Activated naive CD8-positive, alpha-beta T cell treated with anti-CD3 and anti-CD28 coated beads, Interleukin-2, amount 10 ng/mL, durations not matched to agents 7 days and 5 days (primary cell): Measurements from ENCODE around the gene KNSTRN. TPM values are rescaled to one million over a fixed set of nuclear protein-coding genes. Genes with fewer than 3 reads are reported as not detected.
A peak's percentile ranks its signal among the peaks of the same experiment; 100 is the strongest.

Source experiments
- ATAC-seq: fragments of 150-1000 bp; cut with Tn5 transposase; one replicate; pipeline ENCODE4 v1.10.0; 2021; ENCODE audit warnings: low read depth, moderate library complexity
- POLR2A ChIA-PET: fragments of 350-600 bp; sonication (Branson Sonifier 250); formaldehyde crosslinking; loops from one replicate; lab custom pipeline; 2021; ENCODE audit warnings: antibody characterized with exemption; lab: Charles Lee
- DNase-seq: peaks from one replicate; pipeline ENCODE4 v3.0.0; 2021
- H3K27ac Mint-ChIP-seq: one replicate; pipeline ENCODE4 v1.8.0; 2022; ENCODE audit warnings: mild to moderate bottlenecking, mixed read lengths
- H3K27me3 Mint-ChIP-seq: one replicate; pipeline ENCODE4 v1.8.0; 2022; ENCODE audit warnings: mild to moderate bottlenecking, moderate library complexity, mixed read lengths
- H3K36me3 Mint-ChIP-seq: one replicate; pipeline ENCODE4 v1.8.0; 2021; ENCODE audit warnings: mild to moderate bottlenecking, mixed read lengths
- H3K4me1 Mint-ChIP-seq: one replicate; pipeline ENCODE4 v1.8.0; 2021; ENCODE audit warnings: mixed read lengths
- H3K4me3 Mint-ChIP-seq: one replicate; pipeline ENCODE4 v1.8.0; 2022; ENCODE audit warnings: mild to moderate bottlenecking, moderate library complexity, mixed read lengths
- H3K9me3 Mint-ChIP-seq: one replicate; pipeline ENCODE4 v1.8.0; 2021; ENCODE audit warnings: mixed read lengths
- total RNA-seq, 2 experiments: library from RNA; stranded (reverse); gene quantifications; one replicate each; pipeline ENCODE4 v1.2.3, GENCODE V29; 2021

KNSTRN gene
- total RNA-seq, 2 experiments from 2014 or later = 47.0 to 49.5 TPM

DNA sequence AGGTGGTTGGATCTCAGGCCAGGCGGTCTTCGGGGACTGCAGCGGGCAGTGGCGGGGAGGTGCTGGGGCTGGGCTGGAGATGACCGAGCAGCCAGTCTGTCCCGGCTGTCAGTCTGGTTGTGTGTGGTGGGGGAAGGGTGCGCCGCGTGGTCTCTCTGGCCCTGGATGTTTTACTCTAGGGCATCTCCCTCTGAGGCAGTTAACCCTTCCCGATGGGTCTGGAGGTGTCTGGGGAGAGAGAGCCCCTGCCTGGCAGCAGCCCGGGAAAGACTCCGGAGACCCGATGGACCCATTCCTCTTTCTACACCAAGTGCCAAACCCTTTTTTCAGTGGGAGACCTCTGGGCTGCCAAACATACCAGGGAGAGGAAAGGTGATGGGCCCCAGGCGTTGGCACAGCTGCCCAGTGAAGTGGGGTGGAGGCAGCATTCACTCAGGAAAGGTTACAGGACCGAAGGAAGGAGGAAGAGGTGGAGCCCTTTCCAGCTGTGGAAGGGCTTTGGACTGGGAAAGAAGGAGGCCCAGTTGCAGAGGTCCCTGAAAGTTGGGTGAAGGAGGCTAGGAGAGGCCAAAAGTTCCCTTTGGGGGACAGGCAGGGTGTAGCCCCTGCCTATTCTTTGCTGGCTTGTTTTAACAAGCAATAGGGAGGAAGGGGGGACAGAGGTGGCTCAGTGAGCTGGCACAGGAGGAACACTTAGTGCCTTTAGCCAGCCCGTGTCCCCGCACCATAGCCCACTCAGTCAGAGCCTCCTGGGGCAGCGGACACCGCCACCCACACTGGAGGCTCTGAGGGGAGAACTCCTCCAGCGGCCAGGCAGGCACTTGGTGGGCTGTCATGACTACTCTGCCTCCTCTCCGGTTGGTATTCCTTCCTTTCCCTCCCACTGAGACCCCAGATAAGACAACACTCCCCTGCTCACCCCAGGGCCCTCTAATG, 55.5 kb downstream of the KNSTRN start:
- peaks cover 21% of the 10 kb centered on the region for H3K4me1 Mint-ChIP-seq
- DNase-seq (no peak), ATAC-seq (no peak)
- peaks cover 58% of the 10 kb centered on the region for H3K27me3 Mint-ChIP-seq
- H3K9me3 Mint-ChIP-seq = no peaks in the 10 kb centered on the region
- no peak overlapping the region for H3K4me3 Mint-ChIP-seq
- peaks cover 3% of the 10 kb centered on the region for H3K36me3 Mint-ChIP-seq
- POLR2A ChIA-PET = interaction anchor here (1.2 to 2.3 kb wide), 2 partner anchors 32 to 69 kb away, joined by 3 to 7 read pairs; partner anchors contain the start of gene CHST14
- no peak overlapping the region for H3K27ac Mint-ChIP-seq

- Mint-ChIP-seq H3K27me3 (peaks cover 58% of the 10 kb centered on the region), H3K27ac (no peak overlapping the region), H3K36me3 (peaks cover 3% of the 10 kb centered on the region), H3K4me1 (peaks cover 28% of the 10 kb centered on the region), H3K9me3 (no peaks in the 10 kb centered on the region), H3K4me3 (no peak overlapping the region)
- POLR2A ChIA-PET = interaction anchor here (1.2 to 4.9 kb wide), 3 partner anchors 14 to 70 kb away, joined by 3 to 72 read pairs (median 7); partner anchors contain the start of gene CHST14
- ATAC-seq = no peak
- DNase-seq = no peak
These were observed 56.2 kb downstream of the KNSTRN start for GRCh38 chr15:40438712-40439111.

- Mint-ChIP-seq H3K27ac (no peak overlapping the region), H3K4me1 (peaks cover 33% of the 10 kb centered on the region), H3K36me3 (peaks cover 3% of the 10 kb centered on the region), H3K9me3 (no peaks in the 10 kb centered on the region), H3K4me3 (peak overlapping the region; percentile 92), H3K27me3 (peaks cover 56% of the 10 kb centered on the region)
- DNase-seq (no peak), ATAC-seq (no peak)
- POLR2A ChIA-PET = interaction anchor here (1.2 to 4.9 kb wide), 3 partner anchors 13 to 71 kb away, joined by 3 to 72 read pairs (median 7); partner anchors contain the start of gene CHST14
These were observed 57.0 kb downstream of the KNSTRN start for GRCh38 chr15:40439461-40439959.

- DNase-seq = peak; percentile 55
- Mint-ChIP-seq H3K9me3 (no peaks in the 10 kb centered on the region), H3K36me3 (peaks cover 3% of the 10 kb centered on the region), H3K27ac (peak overlapping the region; percentile 80), H3K27me3 (peaks cover 53% of the 10 kb centered on the region), H3K4me1 (peaks cover 33% of the 10 kb centered on the region), H3K4me3 (peak overlapping the region; percentile 92)
- no peak for ATAC-seq
- POLR2A ChIA-PET = interaction anchor here (1.1 to 4.9 kb wide), 5 partner anchors 12 to 133 kb away, joined by 3 to 72 read pairs (median 5); partner anchors contain the start of genes CHST14 and INAFM2
These were observed 57.6 kb downstream of the KNSTRN start for GRCh38 chr15:40439960-40440742.

GRCh38 chr15:40440743-40441564, 58.4 kb downstream of the KNSTRN start, which contains the start of gene BAHD1:
TSS of gene BAHD1 (plus strand) at chr15:40440953. CDS start at chr15:40458465, 17,512 bp downstream.
- DNase-seq (peak; percentile 95), ATAC-seq (peak; percentile 90)
- H3K4me3 Mint-ChIP-seq = peak within 1 kb of the TSS; percentile 92
- H3K4me1 Mint-ChIP-seq = peaks cover 33% of the 10 kb centered on the region
- POLR2A ChIA-PET = interaction anchor here (1.1 to 4.9 kb wide), 5 partner anchors 12 to 134 kb away, joined by 3 to 72 read pairs (median 5); partner anchors contain the start of genes CHST14 and INAFM2
- no peaks in the 10 kb centered on the region for H3K9me3 Mint-ChIP-seq
- H3K27me3 Mint-ChIP-seq = peaks cover 46% of the 10 kb centered on the region
- H3K27ac Mint-ChIP-seq = peak within 1 kb of the TSS; percentile 80
- H3K36me3 Mint-ChIP-seq = peaks cover 3% of the 10 kb centered on the region

DNA sequence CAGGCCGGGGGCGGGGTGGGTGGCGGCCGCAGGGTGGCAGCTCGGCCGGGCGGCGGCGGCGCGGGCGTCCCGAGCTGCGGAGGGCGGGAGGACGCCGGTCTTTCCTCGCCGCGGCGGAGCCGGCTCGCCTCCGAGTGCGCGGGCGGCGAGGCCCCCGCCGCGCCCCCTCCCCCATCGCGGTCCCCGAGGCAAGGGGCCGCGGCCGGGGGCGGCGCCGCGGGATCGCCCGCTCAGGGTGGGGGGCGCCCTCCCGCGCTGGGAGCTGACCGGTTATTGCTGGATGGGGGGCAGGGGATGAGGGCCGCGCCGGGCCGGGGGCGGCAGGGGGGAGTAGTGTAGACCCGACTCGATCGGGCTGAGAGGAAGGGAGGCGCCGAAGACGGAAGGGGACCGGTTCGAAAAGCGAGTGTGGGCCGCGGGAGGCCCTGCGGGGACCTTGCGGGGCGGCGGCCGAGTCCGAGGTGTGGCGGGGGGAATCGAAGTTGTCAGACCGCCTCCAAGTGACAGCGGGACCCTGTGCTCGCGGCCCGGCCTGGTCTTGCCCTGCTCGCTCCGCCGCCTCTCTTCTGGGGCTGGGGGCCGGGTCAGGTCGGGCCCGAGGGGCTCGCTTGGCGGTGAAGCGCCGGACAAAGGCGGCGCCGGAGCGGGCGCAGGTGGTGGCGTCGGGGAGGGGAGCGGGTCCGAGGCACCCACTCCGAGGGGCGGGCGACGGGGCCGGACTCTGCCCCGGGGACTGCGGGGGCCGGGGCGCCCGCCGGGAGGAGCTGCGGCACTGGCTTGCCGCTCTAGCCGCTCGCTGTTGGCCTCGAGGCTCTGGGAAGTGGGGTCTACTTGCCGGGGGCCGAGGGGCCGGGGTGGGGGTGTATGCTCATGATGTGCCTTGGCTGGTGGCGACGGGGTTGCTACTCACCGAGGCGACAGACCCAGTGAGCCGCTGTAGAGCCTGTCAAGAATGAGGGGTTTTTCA, 59.3 kb downstream of the KNSTRN start:
- ATAC-seq = no peak
- Mint-ChIP-seq H3K27me3 (peaks cover 39% of the 10 kb centered on the region), H3K36me3 (peaks cover 3% of the 10 kb centered on the region), H3K9me3 (no peaks in the 10 kb centered on the region), H3K4me3 (peak overlapping the region; percentile 88), H3K27ac (peak overlapping the region; percentile 70), H3K4me1 (peaks cover 32% of the 10 kb centered on the region)
- DNase-seq = peak; percentile 57
- POLR2A ChIA-PET = interaction anchor here (0.8 to 4.9 kb wide), 5 partner anchors 11 to 148 kb away, joined by 3 to 72 read pairs (median 3); partner anchors contain the start of gene INAFM2

GRCh38 chr15:40443255-40443654, 60.7 kb downstream of the KNSTRN start:
- DNase-seq = no peak
- POLR2A ChIA-PET = interaction anchor here (0.5 to 4.9 kb wide), 3 partner anchors 9 to 118 kb away, joined by 3 to 72 read pairs (median 3); no protein-coding TSS in a partner anchor
- H3K36me3 Mint-ChIP-seq = peaks cover 3% of the 10 kb centered on the region
- H3K27ac Mint-ChIP-seq = no peak overlapping the region
- H3K9me3 Mint-ChIP-seq = no peaks in the 10 kb centered on the region
- peaks cover 25% of the 10 kb centered on the region for H3K27me3 Mint-ChIP-seq
- H3K4me1 Mint-ChIP-seq = peaks cover 32% of the 10 kb centered on the region
- no peak for ATAC-seq
- peak overlapping the region; percentile 17 for H3K4me3 Mint-ChIP-seq

DNA sequence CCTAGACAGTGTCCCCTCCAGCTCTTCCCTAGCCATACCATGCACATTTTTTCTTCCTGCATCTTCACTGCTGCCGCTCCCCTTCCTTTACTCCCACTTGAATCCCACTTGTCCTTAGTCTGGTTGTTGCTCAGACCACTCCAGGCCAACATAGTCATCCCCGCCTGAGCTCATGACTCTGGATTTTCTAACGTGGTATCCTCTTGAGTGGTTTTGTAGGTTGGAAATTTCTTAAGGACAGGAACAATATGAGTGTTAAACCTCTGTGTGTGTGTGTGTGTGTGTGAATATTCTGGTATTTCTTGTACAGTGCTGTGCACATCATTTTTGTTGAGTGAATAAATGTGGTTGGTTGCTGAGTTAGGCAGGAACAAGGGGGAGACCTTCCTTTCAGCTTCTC, 61.3 kb downstream of the KNSTRN start:
- peak overlapping the region; percentile 17 for H3K4me3 Mint-ChIP-seq
- H3K27me3 Mint-ChIP-seq = peaks cover 19% of the 10 kb centered on the region
- peaks cover 32% of the 10 kb centered on the region for H3K4me1 Mint-ChIP-seq
- peaks cover 3% of the 10 kb centered on the region for H3K36me3 Mint-ChIP-seq
- DNase-seq (no peak), ATAC-seq (no peak)
- H3K27ac Mint-ChIP-seq = no peak overlapping the region
- POLR2A ChIA-PET = interaction anchor here (4.9 kb wide), 1 partner anchor 9 kb away, joined by 72 read pairs; no protein-coding TSS in a partner anchor
- H3K9me3 Mint-ChIP-seq = no peaks in the 10 kb centered on the region

Other genes starting within 250 kb of the KNSTRN start
- gene BUB1B, start 221.7 kb upstream of the KNSTRN start, total RNA-seq = 10 to 100 TPM; 59.3 TPM
- gene PAK6, start 143.7 kb upstream of the KNSTRN start, total RNA-seq = 1 to 10 TPM in 1 of 2 experiments, under 1 TPM in 1; 0.91 to 1.3 TPM
- under 1 TPM in 1 of 2 experiments, not detected in 1; 0.26 TPM for gene ANKRD63, start 99.7 kb upstream of the KNSTRN start, total RNA-seq
- gene PLCB2, start 74.8 kb upstream of the KNSTRN start, total RNA-seq = 100 to 1,000 TPM; 173 to 174 TPM
- 1 to 10 TPM; 8.8 to 9.4 TPM for gene INAFM2, start 59.0 kb upstream of the KNSTRN start, total RNA-seq
- 1 to 10 TPM; 2.3 to 2.6 TPM for gene CCDC9B, start 41.8 kb upstream of the KNSTRN start, total RNA-seq
- gene PHGR1, start 31.7 kb upstream of the KNSTRN start, total RNA-seq = not detected
- gene DISP2, start 24.5 kb upstream of the KNSTRN start, total RNA-seq = 1 to 10 TPM; 1.5 to 2.0 TPM
- gene IVD, start 23.1 kb downstream of the KNSTRN start, total RNA-seq = 10 to 100 TPM; 92.4 to 95.2 TPM
- gene BAHD1, start 58.2 kb downstream of the KNSTRN start, total RNA-seq = 10 to 100 TPM; 29.6 to 30.0 TPM
- gene CHST14, start 88.3 kb downstream of the KNSTRN start, total RNA-seq = 10 to 100 TPM in 1 of 2 experiments, 1 to 10 TPM in 1; 9.8 to 10.8 TPM
- 10 to 100 TPM; 26.2 to 26.8 TPM for gene CCDC32, start 182.3 kb downstream of the KNSTRN start, total RNA-seq
- gene RPUSD2, start 186.6 kb downstream of the KNSTRN start, total RNA-seq = 10 to 100 TPM; 15.8 to 17.7 TPM
- gene KNL1, start 211.5 kb downstream of the KNSTRN start, total RNA-seq = 10 to 100 TPM; 43.8 to 46.2 TPM